Activated CD4-positive, alpha-beta T cell treated with anti-CD3 and anti-CD28 coated beads for 36 hours (primary cell): Measurements from ENCODE around the gene GPAM. TPM values are rescaled to one million over a fixed set of nuclear protein-coding genes. Genes with fewer than 3 reads are reported as not detected.
"Not testable (repeated sequence)": the region's sequence is repeated elsewhere in the genome, so short reads cannot be mapped to it uniquely, and the experiment has no call there.

Experiments used
- ATAC-seq: fragments of 200-7000 bp; cut with Tn5 transposase; one replicate; pipeline ENCODE4 v1.10.0; 2021; ENCODE audit warnings: mild to moderate bottlenecking, moderate library complexity
- CTCF ChIA-PET: fragments of 350-600 bp; sonication (Branson Sonifier 250); formaldehyde crosslinking; loops from one replicate; lab custom pipeline; 2021; ENCODE audit warnings: antibody characterized with exemption; lab: Charles Lee
- POLR2A ChIA-PET: fragments of 350-600 bp; sonication (Branson Sonifier 250); formaldehyde crosslinking; loops from one replicate; lab custom pipeline; 2021; ENCODE audit warnings: antibody characterized with exemption, inconsistent platforms; lab: Charles Lee
- DNase-seq: peaks from one replicate; pipeline ENCODE4 v3.0.0-alpha.2; 2020
- H3K27ac Mint-ChIP-seq: one replicate; pipeline ENCODE4 v1.8.0; 2021; ENCODE audit warnings: mixed read lengths
- H3K27me3 Mint-ChIP-seq: one replicate; pipeline ENCODE4 v1.8.0; 2021; ENCODE audit warnings: mixed read lengths
- H3K36me3 Mint-ChIP-seq: one replicate; pipeline ENCODE4 v1.8.0; 2021; ENCODE audit warnings: low read depth, mixed read lengths
- H3K4me1 Mint-ChIP-seq: one replicate; pipeline ENCODE4 v1.8.0; 2021; ENCODE audit warnings: mixed read lengths
- H3K4me3 Mint-ChIP-seq: one replicate; pipeline ENCODE4 v1.8.0; 2021; ENCODE audit warnings: mild to moderate bottlenecking, moderate library complexity, mixed read lengths
- H3K9me3 Mint-ChIP-seq: one replicate; pipeline ENCODE4 v1.8.0; 2021; ENCODE audit warnings: low read depth, mixed read lengths
- intact Hi-C, 2 experiments: fragments of 100-400 bp; cut with DNase I in 1 of 2; cut with micrococcal nuclease in 1 of 2; formaldehyde crosslinking; loops; one replicate each; pipeline versions ENCODE4 v1.14.2 to v1.15.1; 2022 to 2024; cut with DNase I, micrococcal nuclease
- total RNA-seq, 2 experiments: library from RNA; stranded (reverse); gene quantifications; one replicate each; pipeline ENCODE4 v1.2.3, GENCODE V29; 2021

The GPAM gene, protein sequence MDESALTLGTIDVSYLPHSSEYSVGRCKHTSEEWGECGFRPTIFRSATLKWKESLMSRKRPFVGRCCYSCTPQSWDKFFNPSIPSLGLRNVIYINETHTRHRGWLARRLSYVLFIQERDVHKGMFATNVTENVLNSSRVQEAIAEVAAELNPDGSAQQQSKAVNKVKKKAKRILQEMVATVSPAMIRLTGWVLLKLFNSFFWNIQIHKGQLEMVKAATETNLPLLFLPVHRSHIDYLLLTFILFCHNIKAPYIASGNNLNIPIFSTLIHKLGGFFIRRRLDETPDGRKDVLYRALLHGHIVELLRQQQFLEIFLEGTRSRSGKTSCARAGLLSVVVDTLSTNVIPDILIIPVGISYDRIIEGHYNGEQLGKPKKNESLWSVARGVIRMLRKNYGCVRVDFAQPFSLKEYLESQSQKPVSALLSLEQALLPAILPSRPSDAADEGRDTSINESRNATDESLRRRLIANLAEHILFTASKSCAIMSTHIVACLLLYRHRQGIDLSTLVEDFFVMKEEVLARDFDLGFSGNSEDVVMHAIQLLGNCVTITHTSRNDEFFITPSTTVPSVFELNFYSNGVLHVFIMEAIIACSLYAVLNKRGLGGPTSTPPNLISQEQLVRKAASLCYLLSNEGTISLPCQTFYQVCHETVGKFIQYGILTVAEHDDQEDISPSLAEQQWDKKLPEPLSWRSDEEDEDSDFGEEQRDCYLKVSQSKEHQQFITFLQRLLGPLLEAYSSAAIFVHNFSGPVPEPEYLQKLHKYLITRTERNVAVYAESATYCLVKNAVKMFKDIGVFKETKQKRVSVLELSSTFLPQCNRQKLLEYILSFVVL
- total RNA-seq, result 1 to 10 TPM; 5.7 to 7.5 TPM

GRCh38 chr10:112183329-112184051 is at the start of gene GPAM:
TSS of gene GPAM (minus strand) at chr10:112183765. CDS start at chr10:112181784, 1,981 bp downstream.
- peak; percentile 97 for ATAC-seq
- peaks cover 3% of the 10 kb centered on the region for H3K36me3 Mint-ChIP-seq
- peaks cover 27% of the 10 kb centered on the region for H3K4me1 Mint-ChIP-seq
- peak within 1 kb of the TSS; percentile 88 for H3K4me3 Mint-ChIP-seq
- peak; percentile 98 for DNase-seq
- H3K27me3 Mint-ChIP-seq, result peaks cover 2% of the 10 kb centered on the region
- ChIA-PET POLR2A (interaction anchor here (0.5 kb wide), 1 partner anchor 1265 kb away, joined by 4 read pairs; no protein-coding TSS in a partner anchor), CTCF (interaction anchor here (0.6 to 1.7 kb wide), 4 partner anchors 64 to 395 kb away, joined by 3 to 4 read pairs (median 3); no protein-coding TSS in a partner anchor)
- peaks cover 6% of the 10 kb centered on the region for H3K9me3 Mint-ChIP-seq
- H3K27ac Mint-ChIP-seq, result peak within 1 kb of the TSS; percentile 88
- intact Hi-C loops, result loop anchor here (1.0 to 10.0 kb wide), 6 partner anchors 43 to 289 kb away; partner anchors contain the start of genes ZDHHC6 (in 2 of the 2) and VTI1A (in 1 of the 2)

- Mint-ChIP-seq H3K4me3 (no peak overlapping the region), H3K27ac (no peak overlapping the region), H3K27me3 (peaks cover 5% of the 10 kb centered on the region), H3K36me3 (no peaks in the 10 kb centered on the region), H3K9me3 (no peaks in the 10 kb centered on the region), H3K4me1 (no peaks in the 10 kb centered on the region)
- ChIA-PET POLR2A (no interaction called here), CTCF (interaction anchor here (0.5 to 0.9 kb wide), 2 partner anchors 9 to 695 kb away, joined by 3 read pairs; no protein-coding TSS in a partner anchor)
- no peak for DNase-seq
- intact Hi-C loops, result no loop called here
- ATAC-seq, result no peak
Measured at GRCh38 chr10:112232670-112233069, 49.1 kb upstream of the GPAM start.

DNA sequence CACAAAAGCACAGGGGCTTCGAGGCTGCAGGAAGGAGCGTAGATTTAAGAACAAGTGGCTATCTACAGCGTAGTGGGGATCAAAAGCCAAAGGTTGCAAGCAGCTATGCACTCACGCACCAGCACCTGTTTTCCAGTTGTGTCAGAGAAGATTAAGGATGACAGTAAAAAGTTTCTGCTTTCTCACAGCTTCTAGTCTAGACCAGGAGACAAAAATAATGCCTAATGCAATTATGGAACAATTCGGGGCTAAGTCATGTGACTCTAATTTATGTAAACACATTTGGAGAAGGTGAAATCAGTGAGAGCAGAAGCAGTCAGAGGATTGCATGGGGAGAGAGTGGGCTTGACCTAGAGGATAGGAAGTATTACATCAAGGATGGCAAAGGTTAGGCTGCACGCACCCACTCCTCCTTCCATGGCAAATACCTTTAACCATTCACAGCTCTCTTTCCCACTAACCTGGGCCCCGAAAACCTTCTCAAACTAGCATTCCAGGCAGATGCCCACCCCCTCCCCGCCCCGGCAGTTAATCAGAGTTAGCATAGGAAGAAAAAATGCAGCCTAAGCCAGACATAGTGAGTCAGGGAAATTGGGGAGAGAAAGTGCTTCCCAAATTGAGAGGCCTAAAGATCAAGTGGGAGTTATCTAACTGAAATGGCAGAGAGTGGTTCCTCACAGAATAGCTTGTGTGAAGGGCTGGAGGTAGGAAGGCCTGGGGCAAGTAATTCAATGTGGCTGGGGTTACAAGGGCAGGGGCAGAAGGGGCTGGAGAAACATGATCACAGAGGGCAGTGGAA is 48.2 kb upstream of the GPAM start:
- CTCF ChIA-PET, result interaction anchor here (0.5 to 0.9 kb wide), 2 partner anchors 9 to 696 kb away, joined by 3 read pairs; no protein-coding TSS in a partner anchor
- Mint-ChIP-seq H3K4me3 (no peak overlapping the region), H3K36me3 (no peaks in the 10 kb centered on the region), H3K27ac (no peak overlapping the region), H3K4me1 (no peaks in the 10 kb centered on the region), H3K27me3 (peaks cover 7% of the 10 kb centered on the region), H3K9me3 (no peaks in the 10 kb centered on the region)
- intact Hi-C loops, result no loop called here
- DNase-seq (no peak), ATAC-seq (no peak)
- POLR2A ChIA-PET, result no interaction called here

- Mint-ChIP-seq H3K4me1 (no peaks in the 10 kb centered on the region), H3K9me3 (no peaks in the 10 kb centered on the region), H3K27ac (no peak overlapping the region), H3K27me3 (peaks cover 13% of the 10 kb centered on the region), H3K4me3 (no peak overlapping the region), H3K36me3 (no peaks in the 10 kb centered on the region)
- ChIA-PET CTCF (no interaction called here), POLR2A (no interaction called here)
- intact Hi-C loops, result no loop called here
- no peak for ATAC-seq
- no peak for DNase-seq
Measured at GRCh38 chr10:112230325-112230988, 46.9 kb upstream of the GPAM start.

GRCh38 chr10:112229901-112230300 is 46.3 kb upstream of the GPAM start:
- H3K27ac Mint-ChIP-seq, result no peak overlapping the region
- ATAC-seq (no peak), DNase-seq (no peak)
- POLR2A ChIA-PET, result no interaction called here
- intact Hi-C loops, result no loop called here
- peaks cover 13% of the 10 kb centered on the region for H3K27me3 Mint-ChIP-seq
- CTCF ChIA-PET, result interaction anchor here (0.6 kb wide), 1 partner anchor 1951 kb away, joined by 4 read pairs; no protein-coding TSS in a partner anchor
- H3K9me3 Mint-ChIP-seq, result no peaks in the 10 kb centered on the region
- no peak overlapping the region for H3K4me3 Mint-ChIP-seq
- no peaks in the 10 kb centered on the region for H3K4me1 Mint-ChIP-seq
- no peaks in the 10 kb centered on the region for H3K36me3 Mint-ChIP-seq

DNA sequence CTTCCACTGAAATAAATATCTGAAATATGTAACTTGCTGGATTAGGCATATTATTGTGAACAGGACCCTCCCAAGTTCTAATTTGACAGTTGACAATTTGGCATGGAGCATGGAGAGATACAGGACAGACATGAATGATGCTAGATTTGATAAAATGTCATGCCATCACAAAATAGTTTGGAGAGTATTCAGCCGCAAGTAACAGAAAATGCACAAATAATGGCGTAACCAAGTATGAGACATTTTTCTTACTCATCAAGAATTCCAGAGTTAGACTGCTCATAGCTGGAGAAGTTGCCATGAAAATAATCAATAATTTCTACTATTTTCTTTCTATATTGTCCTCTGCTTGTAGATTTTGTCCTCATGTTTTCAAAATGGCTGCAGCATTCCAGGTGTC is 45.5 kb upstream of the GPAM start:
- Mint-ChIP-seq H3K4me3 (no peak overlapping the region), H3K4me1 (no peaks in the 10 kb centered on the region), H3K9me3 (no peaks in the 10 kb centered on the region), H3K36me3 (no peaks in the 10 kb centered on the region), H3K27me3 (peaks cover 11% of the 10 kb centered on the region), H3K27ac (no peak overlapping the region)
- intact Hi-C loops, result no loop called here
- ATAC-seq, result no peak
- CTCF ChIA-PET, result interaction anchor here (0.6 kb wide), 1 partner anchor 1950 kb away, joined by 4 read pairs; no protein-coding TSS in a partner anchor
- POLR2A ChIA-PET, result no interaction called here
- no peak for DNase-seq

DNA sequence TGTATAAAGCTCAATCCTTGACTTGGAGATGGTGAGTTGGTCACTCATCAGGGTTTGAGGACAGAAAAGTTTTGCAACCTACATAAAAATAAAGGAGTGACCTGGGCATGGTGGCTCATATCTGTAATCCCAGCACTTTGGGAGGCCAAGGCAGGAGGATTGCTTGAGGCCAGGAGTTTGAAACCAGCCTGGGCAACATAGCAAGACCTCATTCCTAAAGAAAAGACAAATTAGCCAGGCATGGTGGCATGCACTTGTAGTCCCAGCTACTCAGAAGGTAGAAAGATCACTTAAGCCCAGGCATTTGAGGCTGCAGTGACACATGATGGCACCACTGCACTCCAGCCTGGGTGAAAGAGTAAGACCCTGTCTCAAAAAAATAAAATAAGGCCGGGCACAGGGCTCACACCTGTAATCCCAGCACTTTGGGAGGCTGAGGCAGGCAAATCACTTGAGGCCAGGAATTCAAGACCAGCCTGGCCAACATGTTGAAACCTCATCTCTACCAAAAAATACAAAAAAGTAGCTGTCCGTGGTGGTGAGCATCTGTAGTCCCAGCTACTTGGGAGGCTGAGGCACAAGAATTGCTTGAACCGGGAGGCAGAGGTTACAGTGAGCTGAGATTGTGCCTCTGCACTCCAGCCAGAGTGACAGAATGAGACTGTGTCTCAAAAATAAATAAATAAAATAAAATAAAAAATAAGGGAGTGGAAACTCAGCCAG is 45.0 kb upstream of the GPAM start:
- peaks cover 10% of the 10 kb centered on the region for H3K27me3 Mint-ChIP-seq
- H3K36me3 Mint-ChIP-seq, POLR2A ChIA-PET, H3K4me3 Mint-ChIP-seq, H3K4me1 Mint-ChIP-seq, H3K9me3 Mint-ChIP-seq, intact Hi-C loops, CTCF ChIA-PET, ATAC-seq, DNase-seq, H3K27ac Mint-ChIP-seq: not testable (repeated sequence)

DNA sequence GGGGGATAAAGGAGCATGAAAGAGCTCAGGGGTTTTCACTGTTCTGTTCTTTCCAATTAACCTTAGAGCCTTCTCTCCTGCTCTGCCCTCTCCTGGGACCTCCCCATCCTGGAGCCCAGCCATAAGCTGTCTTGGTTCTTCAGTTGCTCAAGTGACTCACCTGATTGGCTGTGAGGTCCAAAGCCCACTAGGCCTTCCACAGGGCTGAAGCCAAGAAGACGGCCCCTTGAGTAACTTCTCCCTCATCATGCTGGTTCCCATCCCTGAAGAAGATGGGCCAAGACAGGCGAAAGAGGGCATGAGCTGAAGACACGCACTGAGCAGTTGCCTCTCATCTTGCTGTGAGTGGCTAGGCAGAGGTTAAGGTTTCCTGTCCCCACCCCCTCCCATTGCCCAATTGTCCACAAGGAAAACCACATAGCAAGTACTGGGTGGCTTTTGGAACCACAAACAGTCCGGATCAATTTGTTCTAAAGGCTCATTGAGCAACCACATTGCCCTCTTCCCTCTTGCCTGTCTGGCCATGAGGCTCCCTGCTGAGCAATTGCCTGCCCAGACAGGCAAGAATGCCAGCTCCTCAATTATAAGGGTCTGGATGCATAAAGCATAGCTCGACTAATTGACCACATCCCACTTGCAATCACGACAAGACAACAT is 43.9 kb upstream of the GPAM start:
- no peak for ATAC-seq
- intact Hi-C loops, result no loop called here

DNA sequence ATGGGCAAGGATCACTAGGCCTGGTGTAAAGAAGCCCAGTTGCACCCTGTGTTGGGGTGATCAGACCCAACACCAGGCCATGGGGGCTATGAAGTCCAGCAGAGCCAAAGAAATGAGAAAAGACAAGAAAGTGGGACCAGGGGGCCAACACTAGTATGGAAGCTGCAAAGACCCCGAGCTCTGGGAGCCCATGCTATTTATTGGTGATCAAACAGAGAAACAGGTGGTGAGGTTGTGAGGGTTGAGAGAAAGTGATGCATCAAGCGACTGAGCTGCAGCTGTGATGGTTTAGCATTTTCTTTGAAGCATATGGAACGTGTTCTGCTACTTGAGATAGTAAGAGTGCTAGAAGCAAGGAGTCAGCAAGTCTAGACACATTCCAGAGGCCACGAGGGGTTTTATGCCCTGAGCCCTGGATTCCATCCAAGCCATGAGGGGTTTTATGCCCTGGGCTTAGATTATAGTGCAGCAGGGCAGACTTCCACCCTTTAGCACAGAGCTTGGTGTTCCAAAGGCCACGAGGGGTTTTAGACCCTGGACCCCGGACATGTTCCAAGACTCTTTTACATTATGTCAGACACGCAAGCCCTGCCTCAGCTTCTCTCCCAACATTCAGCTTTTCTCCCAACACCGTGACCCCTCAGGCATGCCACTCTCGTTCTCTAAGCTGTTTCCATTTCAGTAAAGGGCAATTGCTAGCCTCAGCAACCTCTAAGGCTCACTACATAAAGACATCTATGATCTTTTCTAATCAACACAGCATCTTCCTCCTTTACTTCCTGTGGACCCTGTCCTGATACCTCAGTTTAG is 43.1 kb upstream of the GPAM start:
- Mint-ChIP-seq H3K9me3 (no peaks in the 10 kb centered on the region), H3K27me3 (peaks cover 12% of the 10 kb centered on the region), H3K27ac (no peak overlapping the region), H3K4me1 (no peaks in the 10 kb centered on the region), H3K4me3 (no peak overlapping the region), H3K36me3 (no peaks in the 10 kb centered on the region)
- intact Hi-C loops, result no loop called here
- ChIA-PET CTCF (no interaction called here), POLR2A (no interaction called here)
- no peak for ATAC-seq
- no peak for DNase-seq

More for the DNA sequence above, 43.9 kb upstream of the GPAM start:
- POLR2A ChIA-PET, result no interaction called here
- no peaks in the 10 kb centered on the region for H3K36me3 Mint-ChIP-seq
- CTCF ChIA-PET, result no interaction called here
- no peaks in the 10 kb centered on the region for H3K4me1 Mint-ChIP-seq
- H3K27ac Mint-ChIP-seq, result no peak overlapping the region
- no peak for DNase-seq
- no peak overlapping the region for H3K4me3 Mint-ChIP-seq
- no peaks in the 10 kb centered on the region for H3K9me3 Mint-ChIP-seq
- peaks cover 12% of the 10 kb centered on the region for H3K27me3 Mint-ChIP-seq
